ENCODE results near the gene MTURN.

The MTURN gene

DNA sequence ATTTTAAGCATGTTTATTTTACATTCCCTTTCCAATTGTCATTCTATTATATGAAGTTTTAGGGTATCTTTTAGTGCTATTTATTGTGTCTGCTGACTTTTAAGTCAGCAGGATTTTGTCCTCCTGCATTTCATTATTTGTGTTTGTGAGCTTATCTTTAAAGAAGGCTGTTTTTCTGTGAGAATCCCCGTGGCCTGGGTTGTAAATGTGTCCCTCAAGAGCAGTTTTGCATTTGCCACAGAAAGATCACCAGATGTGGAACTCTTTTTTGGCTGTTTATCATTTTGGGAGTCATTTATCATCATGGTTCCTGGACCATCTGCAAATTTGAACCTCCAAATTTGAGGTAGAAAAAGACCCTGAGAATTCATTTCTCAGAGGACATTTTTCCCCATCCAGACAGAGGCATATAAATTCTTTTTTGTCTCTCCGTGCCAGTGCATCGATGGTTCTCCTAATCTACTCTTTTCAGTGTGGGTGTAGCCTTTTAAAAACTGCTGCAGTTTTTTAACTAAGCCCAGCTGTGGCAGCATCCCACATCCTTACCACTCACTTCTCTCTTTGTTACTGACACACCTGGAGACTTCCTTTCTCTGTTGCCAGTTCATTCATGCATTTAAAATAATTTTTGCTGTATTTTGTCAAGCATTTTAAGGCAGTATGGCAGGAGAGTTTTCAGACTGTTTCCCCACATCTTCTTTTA is 20.1 kb upstream of the MTURN start:
- H3K9ac ChIP-seq (ENCODE audit: low read length): no peak overlapping the region
- peaks cover 9% of the 10 kb centered on the region for H3K9me3 ChIP-seq (ENCODE audit: low read length)
- H3K27me3 ChIP-seq (ENCODE audit: insufficient read depth, low read length): no peaks in the 10 kb centered on the region
- H2AFZ ChIP-seq (ENCODE audit: low read length): no peak overlapping the region
- no peak overlapping the region; the same call in 1 of the 2 replicates for H3K4me2 ChIP-seq (ENCODE audit: low read length)
- no peak overlapping the region for H3K4me3 ChIP-seq (ENCODE audit: low read depth, low read length, poor library complexity, severe bottlenecking)
- H3K4me1 ChIP-seq (ENCODE audit: insufficient read depth, low read length, severe bottlenecking): peaks cover 7% of the 10 kb centered on the region
- no peaks in the 10 kb centered on the region for H4K20me1 ChIP-seq (ENCODE audit: insufficient read depth, low read length)
- H3K36me3 ChIP-seq (ENCODE audit: insufficient read depth, low read length): no peaks in the 10 kb centered on the region
- H3F3A ChIP-seq (ENCODE audit: insufficient read depth, low read length): peaks cover 7% of the 10 kb centered on the region; the same call in 1 of the 2 replicates
- no peaks in the 10 kb centered on the region for H3K9me2 ChIP-seq (ENCODE audit: low read depth, low read length)
- no peak overlapping the region for H3K27ac ChIP-seq (ENCODE audit: low read depth, low read length, poor library complexity, severe bottlenecking)
- TF ChIP-seq, protein P1, sequence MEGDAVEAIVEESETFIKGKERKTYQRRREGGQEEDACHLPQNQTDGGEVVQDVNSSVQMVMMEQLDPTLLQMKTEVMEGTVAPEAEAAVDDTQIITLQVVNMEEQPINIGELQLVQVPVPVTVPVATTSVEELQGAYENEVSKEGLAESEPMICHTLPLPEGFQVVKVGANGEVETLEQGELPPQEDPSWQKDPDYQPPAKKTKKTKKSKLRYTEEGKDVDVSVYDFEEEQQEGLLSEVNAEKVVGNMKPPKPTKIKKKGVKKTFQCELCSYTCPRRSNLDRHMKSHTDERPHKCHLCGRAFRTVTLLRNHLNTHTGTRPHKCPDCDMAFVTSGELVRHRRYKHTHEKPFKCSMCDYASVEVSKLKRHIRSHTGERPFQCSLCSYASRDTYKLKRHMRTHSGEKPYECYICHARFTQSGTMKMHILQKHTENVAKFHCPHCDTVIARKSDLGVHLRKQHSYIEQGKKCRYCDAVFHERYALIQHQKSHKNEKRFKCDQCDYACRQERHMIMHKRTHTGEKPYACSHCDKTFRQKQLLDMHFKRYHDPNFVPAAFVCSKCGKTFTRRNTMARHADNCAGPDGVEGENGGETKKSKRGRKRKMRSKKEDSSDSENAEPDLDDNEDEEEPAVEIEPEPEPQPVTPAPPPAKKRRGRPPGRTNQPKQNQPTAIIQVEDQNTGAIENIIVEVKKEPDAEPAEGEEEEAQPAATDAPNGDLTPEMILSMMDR (IDR thresholded peaks at IDR 0.05; ENCODE audit: low read length): no peak
- no peak for TF ChIP-seq EZH2 (IDR thresholded peaks at IDR 0.05; ENCODE audit: borderline replicate concordance, low read length)
- H3K79me2 ChIP-seq (ENCODE audit: insufficient read depth, low read length): no peaks in the 10 kb centered on the region

GRCh38 chr7:30115709-30116297 is 19.0 kb upstream of the MTURN start:
- TF ChIP-seq, protein P1 (IDR thresholded peaks at IDR 0.05; ENCODE audit: low read length): no peak
- no peak for TF ChIP-seq EZH2 (IDR thresholded peaks at IDR 0.05; ENCODE audit: borderline replicate concordance, low read length)
- Histone ChIP-seq H3K27me3 (ENCODE audit: insufficient read depth, low read length) (no peaks in the 10 kb centered on the region), H3K79me2 (ENCODE audit: insufficient read depth, low read length) (no peaks in the 10 kb centered on the region)

GRCh38 chr7:30116771-30117170 is 18.0 kb upstream of the MTURN start:
- TF ChIP-seq, protein P1 (IDR thresholded peaks at IDR 0.05; ENCODE audit: low read length): no peak
- TF ChIP-seq EZH2 (IDR thresholded peaks at IDR 0.05; ENCODE audit: borderline replicate concordance, low read length): no peak
- Histone ChIP-seq H3K9me2 (ENCODE audit: low read depth, low read length) (no peaks in the 10 kb centered on the region), H4K20me1 (ENCODE audit: insufficient read depth, low read length) (no peaks in the 10 kb centered on the region), H3K9me3 (ENCODE audit: low read length) (peaks cover 9% of the 10 kb centered on the region), H3K9ac (ENCODE audit: low read length) (no peak overlapping the region), H3K79me2 (ENCODE audit: insufficient read depth, low read length) (no peaks in the 10 kb centered on the region), H3K4me3 (ENCODE audit: low read depth, low read length, poor library complexity, severe bottlenecking) (no peak overlapping the region), H3K27ac (ENCODE audit: low read depth, low read length, poor library complexity, severe bottlenecking) (no peak overlapping the region), H3K4me2 (ENCODE audit: low read length) (no peak overlapping the region), H3K36me3 (ENCODE audit: insufficient read depth, low read length) (no peaks in the 10 kb centered on the region), H2AFZ (ENCODE audit: low read length) (no peak overlapping the region), H3K4me1 (ENCODE audit: insufficient read depth, low read length, severe bottlenecking) (peaks cover 13% of the 10 kb centered on the region), H3F3A (ENCODE audit: insufficient read depth, low read length) (peaks cover 7% of the 10 kb centered on the region; the same call in 1 of the 2 replicates), H3K27me3 (ENCODE audit: insufficient read depth, low read length) (no peaks in the 10 kb centered on the region)

More at GRCh38 chr7:30115709-30116297, 19.0 kb upstream of the MTURN start:
- Histone ChIP-seq H3K9ac (ENCODE audit: low read length) (no peak overlapping the region), H4K20me1 (ENCODE audit: insufficient read depth, low read length) (no peaks in the 10 kb centered on the region), H3K4me1 (ENCODE audit: insufficient read depth, low read length, severe bottlenecking) (peaks cover 13% of the 10 kb centered on the region), H3K4me2 (ENCODE audit: low read length) (no peak overlapping the region), H2AFZ (ENCODE audit: low read length) (no peak overlapping the region), H3K27ac (ENCODE audit: low read depth, low read length, poor library complexity, severe bottlenecking) (no peak overlapping the region), H3F3A (ENCODE audit: insufficient read depth, low read length) (peaks cover 7% of the 10 kb centered on the region; the same call in 1 of the 2 replicates), H3K36me3 (ENCODE audit: insufficient read depth, low read length) (no peaks in the 10 kb centered on the region), H3K9me2 (ENCODE audit: low read depth, low read length) (no peaks in the 10 kb centered on the region), H3K4me3 (ENCODE audit: low read depth, low read length, poor library complexity, severe bottlenecking) (no peak overlapping the region), H3K9me3 (ENCODE audit: low read length) (peaks cover 9% of the 10 kb centered on the region)

Measured in OCI-LY1 (cell line).